ENCODE data around the gene SERP2. TPM values are rescaled to one million over a fixed set of nuclear protein-coding genes. Genes with fewer than 3 reads are reported as not detected.

Gene SERP2
- total and polyA plus RNA-seq, 10 of the 15 experiments (the other 5 are each of a cell fraction or from before 2014, with no cell fraction given): not detected

- H3K4me2 ChIP-seq (ENCODE audit: control insufficient read depth, insufficient read depth): no peak overlapping the region
- BruUV-seq (replicated peaks): no TSS peak
- no peak overlapping the region for H3K9ac ChIP-seq (ENCODE audit: control insufficient read depth, insufficient read depth, low read length)
- no peaks in the 10 kb centered on the region for H3K4me1 ChIP-seq (ENCODE audit: control insufficient read depth, insufficient read depth, low read length)
- DNase-seq (ENCODE audit: low read depth, low spot score) (no peak), ATAC-seq (no peak), FAIRE-seq (no peak)
- no peaks in the 10 kb centered on the region for H3K9me3 ChIP-seq (replicated peaks; ENCODE audit: control insufficient read depth, insufficient read depth, low read length)
- in situ Hi-C loops (cut with MboI): no loop called here
- POLR2A ChIA-PET: no interaction called here
- TF ChIP-seq HSF1 (IDR thresholded peaks at IDR 0.05; ENCODE audit: low read depth, low read length) (no peak), EGR1 (IDR thresholded peaks at IDR 0.05; ENCODE audit: borderline replicate concordance in 1 of 2, low read depth in 2 of 2, low read length in 2 of 2) (no peak), SMAD5 (IDR thresholded peaks at IDR 0.05; ENCODE audit: low read depth) (no peak), YY1 (IDR thresholded peaks at IDR 0.05; ENCODE audit: low read depth, low read length) (no peak), CBX3 (IDR thresholded peaks at IDR 0.05; ENCODE audit: borderline replicate concordance, low read depth) (no peak), EED (IDR thresholded peaks at IDR 0.05; ENCODE audit: low read depth) (no peak), POLR2AphosphoS2 (IDR thresholded peaks at IDR 0.05; ENCODE audit: low read depth, low read length) (no peak), BCL11A (IDR thresholded peaks at IDR 0.05; ENCODE audit: low read depth, low read length) (no peak), POU2F2 (IDR thresholded peaks at IDR 0.05; ENCODE audit: borderline replicate concordance, low read depth, low read length) (no peak), LARP7 (IDR thresholded peaks at IDR 0.05) (no peak), MAX (IDR thresholded peaks at IDR 0.05; ENCODE audit: low read depth, low read length) (no peak), NKRF (conservative IDR thresholded peaks at IDR 0.05) (no peak), SIN3A (IDR thresholded peaks at IDR 0.05; ENCODE audit: low read depth, low read length) (no peak), MYB (IDR thresholded peaks at IDR 0.05; ENCODE audit: borderline replicate concordance, low read depth, low read length) (no peak), NR2F1 (conservative IDR thresholded peaks at IDR 0.05) (no peak), CEBPB (IDR thresholded peaks at IDR 0.05; ENCODE audit: borderline replicate concordance in 1 of 2, low read depth in 2 of 2, low read length in 2 of 2) (no peak)
- H3K4me3 ChIP-seq: no peak overlapping the region
- peaks cover 2 to 3% of the 10 kb centered on the region in 2 experiments; a peak in 2 of 4 replicates for H3K27me3 ChIP-seq (replicated peaks in 1 of 2; ENCODE audit: control insufficient read depth in 2 of 2, insufficient read depth in 2 of 2, low read length in 1 of 2)
- SMC1A ChIA-PET (ENCODE audit: uncharacterized antibody, unreplicated experiment): no interaction called here
- WGBS (ENCODE audit: insufficient coverage, insufficient replicate concordance, low lambda C conversion rate, missing lambda C conversion rate): 17% methylated on average over 8 of the region's 8 CpGs
- CTCF ChIA-PET: no interaction called here
- intact Hi-C loops (cut with micrococcal nuclease; ENCODE audit: unreplicated experiment): no loop called here
- H2AFZ ChIP-seq (ENCODE audit: control insufficient read depth, low read depth, low read length): no peak overlapping the region
- H3K36me3 ChIP-seq (ENCODE audit: control insufficient read depth in 2 of 2, insufficient read depth in 2 of 2, low read length in 1 of 2): no peaks in the 10 kb centered on the region
- no peaks in the 10 kb centered on the region for H3K79me2 ChIP-seq (ENCODE audit: control insufficient read depth, insufficient read depth, low read length)
- H3K27ac ChIP-seq (ENCODE audit: control insufficient read depth, insufficient read depth): no peak overlapping the region
- no peaks in the 10 kb centered on the region for H4K20me1 ChIP-seq (ENCODE audit: control insufficient read depth, insufficient read depth)
- RAD21 ChIA-PET (ENCODE audit: unreplicated experiment): no interaction called here
These were observed 19.8 kb downstream of the SERP2 start for GRCh38 chr13:44393391-44393790.

Measured in GM12878 (cell line).